Gastrocnemius medialis (tissue), 4 donors: ENCODE results near the gene PRKCQ.

Source experiments
- POLR2A ChIP-seq, 2 donors: fragments of 450-650 bp; IDR thresholded peaks; one replicate each; pipeline ENCODE4 v1.6.1; 2017; ENCODE audit warnings: antibody characterized with exemption in 2 of 2, mild to moderate bottlenecking in 2 of 2, moderate library complexity in 2 of 2
- TF ChIP-seq, protein P1 (sequence below), 5 experiments: fragments of 450-650 bp in 3 of 5; fragments of 200-600 bp in 2 of 5; sonication (generic) in 2 of 5; IDR thresholded peaks in 4 of 5; conservative IDR thresholded peaks in 1 of 5; 1 replicate in 4 of 5; 2 replicates in 1 of 5; pipeline ENCODE4 v1.5.1; 2016 to 2019; ENCODE audit warnings: antibody characterized with exemption in 5 of 5, mild to moderate bottlenecking in 3 of 5, moderate library complexity in 3 of 5

DNA sequence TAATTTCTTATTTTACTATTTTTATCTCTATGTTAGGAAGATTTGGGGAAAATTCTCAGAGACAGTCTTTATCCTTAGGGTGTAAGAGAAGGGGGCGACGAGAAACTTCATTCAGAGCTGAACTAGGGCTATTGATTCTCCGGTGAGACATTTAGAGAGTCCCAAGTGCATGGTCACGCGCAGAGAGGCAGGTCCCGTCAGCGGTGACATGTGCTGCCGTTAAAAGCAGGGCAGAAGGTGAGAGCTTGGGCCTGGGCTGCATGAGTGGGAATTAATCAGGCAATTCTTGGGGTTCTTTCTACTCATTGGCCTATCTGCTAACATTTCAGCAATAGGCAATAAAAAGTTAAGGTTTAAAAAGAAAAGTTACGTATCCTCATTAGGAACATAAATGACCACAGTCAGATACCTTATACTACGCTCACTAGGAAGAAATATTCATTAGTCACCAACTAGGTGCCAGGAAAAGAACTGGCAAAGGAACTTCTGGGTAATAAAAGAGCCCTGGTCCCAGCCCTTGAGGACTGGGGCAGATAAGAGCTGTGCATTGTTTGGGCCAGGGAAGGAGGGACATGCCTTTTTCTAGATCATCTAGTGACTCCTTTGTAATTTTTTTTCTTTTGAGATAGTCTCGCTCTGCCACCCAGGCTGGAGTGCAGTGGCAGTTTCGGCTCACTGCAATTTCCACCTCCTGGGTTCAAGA is 21.2 kb downstream of the PRKCQ start:
- TF ChIP-seq, protein P1, sequence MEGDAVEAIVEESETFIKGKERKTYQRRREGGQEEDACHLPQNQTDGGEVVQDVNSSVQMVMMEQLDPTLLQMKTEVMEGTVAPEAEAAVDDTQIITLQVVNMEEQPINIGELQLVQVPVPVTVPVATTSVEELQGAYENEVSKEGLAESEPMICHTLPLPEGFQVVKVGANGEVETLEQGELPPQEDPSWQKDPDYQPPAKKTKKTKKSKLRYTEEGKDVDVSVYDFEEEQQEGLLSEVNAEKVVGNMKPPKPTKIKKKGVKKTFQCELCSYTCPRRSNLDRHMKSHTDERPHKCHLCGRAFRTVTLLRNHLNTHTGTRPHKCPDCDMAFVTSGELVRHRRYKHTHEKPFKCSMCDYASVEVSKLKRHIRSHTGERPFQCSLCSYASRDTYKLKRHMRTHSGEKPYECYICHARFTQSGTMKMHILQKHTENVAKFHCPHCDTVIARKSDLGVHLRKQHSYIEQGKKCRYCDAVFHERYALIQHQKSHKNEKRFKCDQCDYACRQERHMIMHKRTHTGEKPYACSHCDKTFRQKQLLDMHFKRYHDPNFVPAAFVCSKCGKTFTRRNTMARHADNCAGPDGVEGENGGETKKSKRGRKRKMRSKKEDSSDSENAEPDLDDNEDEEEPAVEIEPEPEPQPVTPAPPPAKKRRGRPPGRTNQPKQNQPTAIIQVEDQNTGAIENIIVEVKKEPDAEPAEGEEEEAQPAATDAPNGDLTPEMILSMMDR (IDR thresholded peaks at IDR 0.05 in 4 of 5, conservative IDR thresholded peaks at IDR 0.05 in 1 of 5), result no peak
- no peak for TF ChIP-seq POLR2A (IDR thresholded peaks at IDR 0.05)
